ENCODE measurements around the gene HIGD2A. TPM values are rescaled to one million over a fixed set of nuclear protein-coding genes. Genes with fewer than 3 reads are reported as not detected.

Gene HIGD2A
- total RNA-seq, 2 experiments from 2014 or later, result 143 to 150 TPM

DNA sequence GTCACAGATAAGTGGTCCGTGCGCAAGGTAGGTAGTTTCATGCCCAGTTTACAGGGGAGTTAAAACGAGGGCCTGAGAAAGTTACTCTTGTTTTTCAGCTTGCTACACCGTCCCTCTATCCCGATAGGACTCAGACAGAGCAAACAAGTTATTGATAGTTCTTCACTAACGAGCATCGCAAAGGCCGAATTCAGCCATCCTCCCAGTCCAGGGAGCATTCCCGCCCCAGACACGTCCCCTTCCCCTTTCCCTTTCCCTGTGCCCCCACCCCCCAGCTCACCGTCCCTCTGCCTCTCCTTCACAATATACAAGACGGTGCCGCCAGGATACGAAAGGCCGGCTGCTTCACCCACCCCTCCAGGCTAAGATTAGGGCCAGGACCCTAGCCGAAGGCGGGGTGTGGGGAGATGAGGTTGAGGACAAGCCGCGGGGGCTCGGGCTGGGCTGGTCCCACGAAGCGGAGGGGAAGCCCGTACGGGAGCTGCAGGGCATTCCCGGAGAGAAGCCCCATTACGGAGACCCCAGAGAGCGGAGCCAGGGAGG, 27.6 kb upstream of the HIGD2A start:
- Mint-ChIP-seq H3K27me3 (no peaks in the 10 kb centered on the region), H3K9me3 (no peaks in the 10 kb centered on the region), H3K4me1 (peaks cover 40% of the 10 kb centered on the region), H3K36me3 (ENCODE audit: low read depth) (peaks cover 30% of the 10 kb centered on the region), H3K27ac (peak overlapping the region; percentile 96), H3K4me3 (peak overlapping the region; percentile 98)
- ChIA-PET CTCF (interaction anchor here (0.5 to 2.3 kb wide), 5 partner anchors 23 to 286 kb away, joined by 3 to 8 read pairs (median 3); partner anchors contain the start of genes FAF2 and TSPAN17), POLR2A (interaction anchor here (0.6 kb wide), 1 partner anchor 169 kb away, joined by 7 read pairs; no protein-coding TSS in a partner anchor)
- peak; percentile 23 for DNase-seq

- Mint-ChIP-seq H3K27me3 (no peaks in the 10 kb centered on the region), H3K36me3 (ENCODE audit: low read depth) (peaks cover 26% of the 10 kb centered on the region), H3K4me1 (peaks cover 38% of the 10 kb centered on the region), H3K9me3 (no peaks in the 10 kb centered on the region), H3K27ac (peak within 1 kb of the TSS; percentile 96), H3K4me3 (peak within 1 kb of the TSS; percentile 98)
- ChIA-PET POLR2A (interaction anchor here (0.6 to 0.7 kb wide), 2 partner anchors 168 to 182 kb away, joined by 4 to 7 read pairs; no protein-coding TSS in a partner anchor), CTCF (interaction anchor here (0.8 to 2.3 kb wide), 9 partner anchors 8 to 285 kb away, joined by 3 to 8 read pairs (median 3); partner anchors contain the start of genes FAF2 and TSPAN17)
- DNase-seq, result peak; percentile 97
These were observed 26.9 kb upstream of the HIGD2A start, which contains the start of gene KIAA1191 for GRCh38 chr5:176361437-176362232. Gene KIAA1191, minus strand, starts transcription at chr5:176361764. Its CDS starts 2,256 bp downstream, at chr5:176359508.

- Mint-ChIP-seq H3K27me3 (no peaks in the 10 kb centered on the region), H3K9me3 (no peaks in the 10 kb centered on the region), H3K27ac (peak overlapping the region; percentile 96), H3K4me3 (peak overlapping the region; percentile 98), H3K4me1 (peaks cover 39% of the 10 kb centered on the region), H3K36me3 (ENCODE audit: low read depth) (peaks cover 23% of the 10 kb centered on the region)
- CTCF ChIA-PET, result interaction anchor here (0.9 to 2.3 kb wide), 8 partner anchors 8 to 181 kb away, joined by 3 to 8 read pairs (median 4); partner anchors contain the start of gene FAF2
- POLR2A ChIA-PET, result interaction anchor here (0.7 kb wide), 1 partner anchor 181 kb away, joined by 4 read pairs; no protein-coding TSS in a partner anchor
- no peak for DNase-seq
These were observed 26.4 kb upstream of the HIGD2A start for GRCh38 chr5:176362233-176362490.

GRCh38 chr5:176364765-176365350, 23.7 kb upstream of the HIGD2A start:
- DNase-seq, result no peak
- CTCF ChIA-PET, result no interaction called here
- H3K27me3 Mint-ChIP-seq, result no peaks in the 10 kb centered on the region
- POLR2A ChIA-PET, result no interaction called here
- no peaks in the 10 kb centered on the region for H3K9me3 Mint-ChIP-seq
- H3K36me3 Mint-ChIP-seq (ENCODE audit: low read depth), result peaks cover 11% of the 10 kb centered on the region
- peaks cover 30% of the 10 kb centered on the region for H3K4me1 Mint-ChIP-seq
- H3K4me3 Mint-ChIP-seq, result peak overlapping the region; percentile 71
- H3K27ac Mint-ChIP-seq, result peak overlapping the region; percentile 50

GRCh38 chr5:176365351-176366231, 23.0 kb upstream of the HIGD2A start, which contains the start of gene ARL10:
Gene ARL10, plus strand, starts transcription at chr5:176365487. Its CDS starts 77 bp downstream, at chr5:176365564.
- peaks cover 29% of the 10 kb centered on the region for H3K4me1 Mint-ChIP-seq
- peaks cover 10% of the 10 kb centered on the region for H3K36me3 Mint-ChIP-seq (ENCODE audit: low read depth)
- H3K9me3 Mint-ChIP-seq, result no peaks in the 10 kb centered on the region
- POLR2A ChIA-PET, result no interaction called here
- DNase-seq, result peak; percentile 53
- H3K27me3 Mint-ChIP-seq, result no peaks in the 10 kb centered on the region
- H3K27ac Mint-ChIP-seq, result peak within 1 kb of the TSS; percentile 91
- H3K4me3 Mint-ChIP-seq, result peak within 1 kb of the TSS; percentile 71
- CTCF ChIA-PET, result no interaction called here

DNA sequence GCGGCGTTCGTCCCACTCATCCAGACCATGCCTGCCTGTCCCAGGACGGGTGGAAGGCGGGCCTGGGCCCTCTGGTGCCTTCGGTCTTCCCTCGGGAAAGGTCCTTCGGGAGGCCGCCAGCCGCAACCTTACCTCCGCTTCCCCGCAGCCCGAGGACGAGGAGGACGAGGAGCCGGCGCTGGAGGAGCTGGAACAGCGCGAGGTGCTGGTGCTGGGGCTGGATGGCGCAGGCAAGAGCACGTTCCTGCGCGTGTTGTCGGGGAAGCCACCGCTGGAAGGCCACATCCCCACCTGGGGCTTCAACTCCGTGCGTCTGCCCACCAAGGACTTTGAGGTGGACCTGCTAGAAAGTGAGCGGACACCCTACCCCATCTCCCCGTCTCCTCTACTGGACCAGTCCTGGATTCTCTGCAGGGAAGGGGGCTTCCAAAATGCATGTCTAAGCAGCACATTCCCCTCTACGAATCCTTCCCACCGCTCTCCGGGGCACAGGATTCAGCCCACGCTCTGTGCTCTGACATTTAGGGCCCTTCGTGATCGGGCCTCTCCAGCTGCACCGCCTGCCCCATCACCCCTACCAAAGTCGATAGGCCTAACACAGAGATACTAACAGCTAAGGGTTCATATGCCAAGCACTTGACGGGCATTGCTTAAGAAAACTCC, 22.2 kb upstream of the HIGD2A start:
- Mint-ChIP-seq H3K27ac (peak overlapping the region; percentile 91), H3K4me3 (peak overlapping the region; percentile 70), H3K36me3 (ENCODE audit: low read depth) (peaks cover 10% of the 10 kb centered on the region), H3K4me1 (peaks cover 29% of the 10 kb centered on the region), H3K9me3 (no peaks in the 10 kb centered on the region), H3K27me3 (no peaks in the 10 kb centered on the region)
- POLR2A ChIA-PET, result no interaction called here
- DNase-seq, result no peak
- CTCF ChIA-PET, result interaction anchor here (0.5 kb wide), 1 partner anchor 910 kb away, joined by 5 read pairs; no protein-coding TSS in a partner anchor

DNA sequence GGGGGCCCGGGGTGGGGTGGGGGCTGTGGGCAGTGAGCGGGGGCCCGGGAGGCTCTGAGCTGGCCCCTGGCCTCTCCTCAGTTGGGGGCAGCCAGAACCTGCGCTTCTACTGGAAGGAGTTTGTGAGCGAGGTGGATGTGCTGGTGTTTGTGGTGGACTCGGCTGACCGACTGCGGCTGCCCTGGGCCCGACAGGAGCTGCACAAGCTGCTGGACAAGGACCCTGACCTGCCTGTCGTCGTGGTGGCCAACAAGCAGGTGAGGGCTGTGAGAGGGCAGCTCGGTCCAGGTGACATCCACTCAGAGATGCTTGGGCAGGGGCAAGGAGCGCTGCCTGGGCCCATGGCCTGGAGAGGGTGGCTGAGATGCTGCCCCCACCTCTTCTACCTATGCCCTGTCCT, 19.8 kb upstream of the HIGD2A start:
- DNase-seq, result no peak
- CTCF ChIA-PET, result interaction anchor here (0.5 kb wide), 1 partner anchor 239 kb away, joined by 4 read pairs; no protein-coding TSS in a partner anchor
- Mint-ChIP-seq H3K9me3 (no peaks in the 10 kb centered on the region), H3K4me1 (peaks cover 17% of the 10 kb centered on the region), H3K36me3 (ENCODE audit: low read depth) (peaks cover 12% of the 10 kb centered on the region), H3K27me3 (no peaks in the 10 kb centered on the region), H3K27ac (no peak overlapping the region), H3K4me3 (no peak overlapping the region)
- POLR2A ChIA-PET, result no interaction called here

GRCh38 chr5:176369934-176370711, 18.4 kb upstream of the HIGD2A start:
- Mint-ChIP-seq H3K4me1 (peaks cover 9% of the 10 kb centered on the region), H3K36me3 (ENCODE audit: low read depth) (peaks cover 12% of the 10 kb centered on the region), H3K4me3 (no peak overlapping the region), H3K27ac (no peak overlapping the region), H3K9me3 (no peaks in the 10 kb centered on the region), H3K27me3 (no peaks in the 10 kb centered on the region)
- no peak for DNase-seq
- ChIA-PET CTCF (interaction anchor here (0.6 to 2.8 kb wide), 2 partner anchors 14 to 906 kb away, joined by 5 to 11 read pairs; no protein-coding TSS in a partner anchor), POLR2A (no interaction called here)

DNA sequence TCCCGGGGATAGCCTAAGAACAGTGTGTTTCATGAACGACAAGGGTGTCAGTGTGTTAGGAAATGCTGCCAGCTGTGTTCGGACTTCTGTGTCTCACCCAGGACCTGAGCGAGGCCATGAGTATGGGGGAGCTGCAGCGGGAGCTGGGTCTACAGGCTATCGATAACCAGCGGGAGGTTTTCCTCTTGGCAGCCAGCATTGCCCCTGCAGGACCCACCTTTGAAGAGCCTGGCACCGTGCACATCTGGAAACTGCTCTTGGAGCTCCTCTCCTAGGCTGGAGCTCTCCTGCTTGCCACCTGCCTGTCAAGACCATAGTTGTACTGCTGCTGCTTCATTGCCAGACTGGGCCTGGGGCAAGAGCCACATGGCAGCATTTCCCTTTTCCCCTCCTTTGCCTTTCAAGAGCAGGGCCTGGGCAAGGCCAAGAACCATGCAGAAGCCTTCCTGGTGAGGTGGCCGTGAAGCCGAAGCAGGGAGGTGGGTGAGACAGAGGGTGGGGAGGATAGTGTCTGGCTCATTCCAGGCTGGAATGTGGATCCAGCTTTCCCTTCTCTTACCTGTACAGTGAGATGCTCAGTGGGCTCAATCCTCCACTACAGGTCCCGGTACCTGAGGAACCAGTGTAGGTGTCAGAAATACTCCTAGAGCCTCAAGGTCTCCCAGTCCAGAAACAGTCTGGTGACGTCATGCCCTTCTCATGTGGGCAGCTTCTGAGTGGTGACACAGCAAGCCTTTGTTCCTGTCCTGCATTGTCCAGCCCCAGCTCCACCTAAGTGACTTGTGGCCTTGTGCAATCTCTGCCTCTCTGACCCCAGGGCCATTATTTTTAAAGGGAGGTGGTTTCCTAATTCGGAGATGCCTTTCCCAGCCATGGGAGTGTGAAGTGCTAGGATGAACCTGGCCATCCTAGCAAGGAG, 16.7 kb upstream of the HIGD2A start:
- no peak overlapping the region for H3K27ac Mint-ChIP-seq
- H3K27me3 Mint-ChIP-seq, result no peaks in the 10 kb centered on the region
- H3K9me3 Mint-ChIP-seq, result no peaks in the 10 kb centered on the region
- no peak for DNase-seq
- ChIA-PET POLR2A (no interaction called here), CTCF (interaction anchor here (1.5 to 2.8 kb wide), 2 partner anchors 12 to 32 kb away, joined by 3 to 11 read pairs; no protein-coding TSS in a partner anchor)
- peaks cover 9% of the 10 kb centered on the region for H3K36me3 Mint-ChIP-seq (ENCODE audit: low read depth)
- H3K4me3 Mint-ChIP-seq, result no peak overlapping the region
- H3K4me1 Mint-ChIP-seq, result peaks cover 6% of the 10 kb centered on the region

- Mint-ChIP-seq H3K4me1 (no peaks in the 10 kb centered on the region), H3K27ac (no peak overlapping the region), H3K9me3 (no peaks in the 10 kb centered on the region), H3K4me3 (no peak overlapping the region), H3K27me3 (no peaks in the 10 kb centered on the region), H3K36me3 (ENCODE audit: low read depth) (peaks cover 2% of the 10 kb centered on the region)
- ChIA-PET CTCF (interaction anchor here (1.5 to 2.8 kb wide), 3 partner anchors 11 to 31 kb away, joined by 3 to 11 read pairs (median 5); no protein-coding TSS in a partner anchor), POLR2A (no interaction called here)
- no peak for DNase-seq
These were observed 15.3 kb upstream of the HIGD2A start for GRCh38 chr5:176373100-176373818.

All from activated CD4-positive, alpha-beta T cell treated with anti-CD3 and anti-CD28 coated beads, Interleukin-2, amount 10 ng/mL, durations not matched to agents 7 days and 5 days (primary cell).